NB4 (cell line): ENCODE results near the gene NUDT8.

Experiments
- POLR2A ChIP-seq: IDR thresholded peaks from 2 replicates; pipeline ENCODE4 v1.6.1; 2011; ENCODE audit warnings: mild to moderate bottlenecking; ENCODE audit not compliant: insufficient read length; ENCODE audit errors: extremely low read depth
- TF ChIP-seq, protein P1 (sequence below): IDR thresholded peaks from one replicate; pipeline ENCODE4 v1.5.1; 2012; ENCODE audit warnings: low read depth, low read length

DNA sequence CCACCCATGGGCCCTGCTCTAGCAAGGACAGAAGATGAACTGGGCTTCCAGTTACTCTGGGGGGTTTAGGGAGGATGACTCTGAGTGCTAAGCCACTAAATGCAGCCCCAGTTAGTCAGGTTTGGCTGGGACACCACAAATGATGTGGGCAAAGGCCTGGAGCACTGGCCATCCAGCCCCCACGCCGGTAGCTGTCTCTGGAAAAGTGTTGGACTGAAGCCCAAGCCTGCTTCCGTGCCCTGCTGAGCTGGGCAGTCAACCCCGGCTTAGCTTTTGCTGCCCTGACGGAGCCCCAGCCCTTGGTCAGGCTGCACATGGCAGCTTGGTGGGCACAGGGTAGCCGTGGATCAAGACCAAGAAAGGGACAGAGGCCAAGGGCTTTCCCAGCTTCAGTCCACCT lies 51.8 kb downstream of the NUDT8 start:
- TF ChIP-seq, protein P1, sequence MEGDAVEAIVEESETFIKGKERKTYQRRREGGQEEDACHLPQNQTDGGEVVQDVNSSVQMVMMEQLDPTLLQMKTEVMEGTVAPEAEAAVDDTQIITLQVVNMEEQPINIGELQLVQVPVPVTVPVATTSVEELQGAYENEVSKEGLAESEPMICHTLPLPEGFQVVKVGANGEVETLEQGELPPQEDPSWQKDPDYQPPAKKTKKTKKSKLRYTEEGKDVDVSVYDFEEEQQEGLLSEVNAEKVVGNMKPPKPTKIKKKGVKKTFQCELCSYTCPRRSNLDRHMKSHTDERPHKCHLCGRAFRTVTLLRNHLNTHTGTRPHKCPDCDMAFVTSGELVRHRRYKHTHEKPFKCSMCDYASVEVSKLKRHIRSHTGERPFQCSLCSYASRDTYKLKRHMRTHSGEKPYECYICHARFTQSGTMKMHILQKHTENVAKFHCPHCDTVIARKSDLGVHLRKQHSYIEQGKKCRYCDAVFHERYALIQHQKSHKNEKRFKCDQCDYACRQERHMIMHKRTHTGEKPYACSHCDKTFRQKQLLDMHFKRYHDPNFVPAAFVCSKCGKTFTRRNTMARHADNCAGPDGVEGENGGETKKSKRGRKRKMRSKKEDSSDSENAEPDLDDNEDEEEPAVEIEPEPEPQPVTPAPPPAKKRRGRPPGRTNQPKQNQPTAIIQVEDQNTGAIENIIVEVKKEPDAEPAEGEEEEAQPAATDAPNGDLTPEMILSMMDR, result no peak
- TF ChIP-seq POLR2A, result no peak
